Ovary (tissue), 9 donors: ENCODE data around the gene ETNPPL. TPM values are rescaled to one million over a fixed set of nuclear protein-coding genes. Genes with fewer than 3 reads are reported as not detected.
"Not testable (repeated sequence)": the region's sequence is repeated elsewhere in the genome, so short reads cannot be mapped to it uniquely, and the experiment has no call there.

Source experiments
- DNase-seq, 5 donors: peaks; one replicate each; pipeline ENCODE4 v3.0.0-alpha.2; 2019 to 2020
- H3K27ac ChIP-seq, 2 donors: fragments of 200-600 bp; one replicate each; pipeline versions ENCODE4 v1.5.1 to v1.8.0; 2019 to 2022
- H3K27me3 ChIP-seq: fragments of 200-600 bp; one replicate; pipeline ENCODE4 v1.8.0; 2022
- H3K36me3 ChIP-seq: fragments of 200-600 bp; sonication (generic); one replicate; pipeline ENCODE4 v1.5.1; 2019
- H3K4me1 ChIP-seq: one replicate; pipeline ENCODE4 v1.8.1; 2013; ENCODE audit warnings: mild to moderate bottlenecking, moderate library complexity; ENCODE audit not compliant: insufficient read depth
- H3K4me3 ChIP-seq: fragments of 200-600 bp; sonication (generic); one replicate; pipeline ENCODE4 v1.5.1; 2017
- H3K9me3 ChIP-seq, 2 donors: fragments of 200-600 bp in 1 of 2; sonication (generic) in 1 of 2; one replicate each; pipeline versions ENCODE4 v1.5.1 to v1.8.1; 2013 to 2019; ENCODE audit warnings: mild to moderate bottlenecking in 1 of 2, moderate library complexity in 1 of 2
- EP300 ChIP-seq: sonication (generic); formaldehyde crosslinking; IDR thresholded peaks from one replicate; pipeline ENCODE4 v1.6.1; 2017; ENCODE audit warnings: antibody characterized with exemption
- POLR2A ChIP-seq: fragments of 450-650 bp; IDR thresholded peaks from one replicate; pipeline ENCODE4 v1.6.1; 2017; ENCODE audit warnings: antibody characterized with exemption, mild to moderate bottlenecking, moderate library complexity
- WGBS, 3 donors: extraction: QIAGEN DNeasy Blood & Tissue Kit in 1 of 3; methylation state at CpG; one replicate each; pipeline versions ENCODE4 v1.1.5 to v1.1.7; 2013 to 2017; 5-methylcytosine and 5-hydroxymethylcytosine counted together
- intact Hi-C, 4 donors: fragments of 100-400 bp; cut with DNase I; formaldehyde crosslinking; loops; one replicate each; pipeline versions ENCODE4 v1.11.0 to v1.15.1; 2022 to 2023
- polyA plus RNA-seq, 2 donors: library from polyadenylated mRNA; stranded (reverse); fragments of 200-250 nt in 1 of 2; fragments of 350-450 nt in 1 of 2; fragmentation: Illumina TruSeq in 1 of 2; extraction: RNeasy Lipid Tissue Mini Kit (QIAGEN cat#74804) in 1 of 2; gene quantifications; one replicate each; pipeline ENCODE4 v1.2.3, GENCODE V29; 2013 to 2014
- total RNA-seq, 7 donors: library from RNA; depleted of rRNA in 2 of 7; stranded (reverse); fragments of >200 nt in 2 of 7; fragmentation: NEBNext Ultra II Directional in 3 of 7; extraction: Animal tissue kit (Norgen Biotek cat#: 25700) in 3 of 7; gene quantifications; one replicate each; pipeline versions ENCODE4 v1.1.0 to v1.2.4, GENCODE V29; 2016 to 2023
- TF ChIP-seq, protein P1 (sequence below), 3 donors: fragments of 450-650 bp in 2 of 3; fragments of 200-600 bp in 1 of 3; IDR thresholded peaks; one replicate each; pipeline versions ENCODE4 v1.5.1 to v1.8.0; 2016 to 2022; ENCODE audit warnings: antibody characterized with exemption in 3 of 3, mild to moderate bottlenecking in 1 of 3
- donor health status: DM: no; HTN: no; CAD: no; lungs with moderate emphysema.
- donor health status: DM: no; HTN: no; CAD: no.
- donor health status: Bipolar disorder and iron deficiency.
- donor health status: DM: yes; HTN: yes; CAD: no.
- donor health status: DM: no; HTN: no; CAD: no.
- donor health status: DM: yes; HTN: yes; CAD: no.

ETNPPL gene
- total and polyA plus RNA-seq, 9 donors: 0.05 to 2.3 (median 0.31) TPM; not detected in 3

DNA sequence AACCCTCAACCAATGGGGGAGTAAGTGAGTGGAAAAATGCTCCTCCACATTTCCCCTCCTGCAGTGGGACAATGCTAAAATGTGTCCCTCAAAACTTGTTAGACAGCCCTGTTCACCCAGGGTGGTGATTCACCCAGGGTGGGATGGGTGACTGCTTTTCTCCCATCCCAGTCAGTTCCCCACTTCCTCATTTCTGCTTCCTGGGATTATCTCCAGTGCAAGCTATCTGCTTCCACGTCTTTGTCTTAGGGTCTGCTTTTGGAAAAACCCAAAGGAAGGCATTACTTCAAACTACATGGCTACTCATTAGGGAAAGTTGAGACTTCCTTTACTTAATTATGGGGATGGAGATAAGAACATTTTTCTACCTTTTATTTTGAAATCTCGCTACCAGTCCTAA is 45.5 kb downstream of the ETNPPL start:
- no peaks in the 10 kb centered on the region for H3K9me3 ChIP-seq
- no peak overlapping the region for H3K27ac ChIP-seq
- WGBS, 3 donors: 74 to 76% (median 76%) methylated on average over 2 of the region's 2 CpGs
- no peaks in the 10 kb centered on the region for H3K4me1 ChIP-seq
- no peak for DNase-seq
- H3K27me3 ChIP-seq: no peaks in the 10 kb centered on the region
- intact Hi-C loops: no loop called here
- no peak overlapping the region for H3K4me3 ChIP-seq
- TF ChIP-seq POLR2A (no peak), EP300 (no peak)
- TF ChIP-seq, protein P1, sequence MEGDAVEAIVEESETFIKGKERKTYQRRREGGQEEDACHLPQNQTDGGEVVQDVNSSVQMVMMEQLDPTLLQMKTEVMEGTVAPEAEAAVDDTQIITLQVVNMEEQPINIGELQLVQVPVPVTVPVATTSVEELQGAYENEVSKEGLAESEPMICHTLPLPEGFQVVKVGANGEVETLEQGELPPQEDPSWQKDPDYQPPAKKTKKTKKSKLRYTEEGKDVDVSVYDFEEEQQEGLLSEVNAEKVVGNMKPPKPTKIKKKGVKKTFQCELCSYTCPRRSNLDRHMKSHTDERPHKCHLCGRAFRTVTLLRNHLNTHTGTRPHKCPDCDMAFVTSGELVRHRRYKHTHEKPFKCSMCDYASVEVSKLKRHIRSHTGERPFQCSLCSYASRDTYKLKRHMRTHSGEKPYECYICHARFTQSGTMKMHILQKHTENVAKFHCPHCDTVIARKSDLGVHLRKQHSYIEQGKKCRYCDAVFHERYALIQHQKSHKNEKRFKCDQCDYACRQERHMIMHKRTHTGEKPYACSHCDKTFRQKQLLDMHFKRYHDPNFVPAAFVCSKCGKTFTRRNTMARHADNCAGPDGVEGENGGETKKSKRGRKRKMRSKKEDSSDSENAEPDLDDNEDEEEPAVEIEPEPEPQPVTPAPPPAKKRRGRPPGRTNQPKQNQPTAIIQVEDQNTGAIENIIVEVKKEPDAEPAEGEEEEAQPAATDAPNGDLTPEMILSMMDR (IDR thresholded peaks at IDR 0.05): no peak
- H3K36me3 ChIP-seq: no peaks in the 10 kb centered on the region

DNA sequence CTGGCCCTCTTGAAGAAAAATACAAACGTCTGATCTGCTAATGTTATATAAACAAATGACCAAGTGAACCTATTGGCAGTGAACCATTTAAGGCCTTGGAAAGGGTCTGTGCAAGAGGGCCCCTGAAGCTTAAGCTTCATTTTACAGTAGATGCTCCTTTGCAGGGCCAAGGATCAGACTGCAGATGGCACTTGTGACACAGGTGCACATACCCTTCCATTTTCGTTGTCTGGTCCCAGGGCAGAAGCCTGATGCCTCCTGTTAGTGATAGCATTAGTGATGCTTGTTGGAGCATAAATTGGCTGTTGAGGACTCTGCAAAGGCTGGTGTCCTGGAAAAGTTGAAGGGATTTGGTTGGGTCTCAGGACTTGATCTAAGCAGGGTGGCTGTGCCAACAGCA is 46.5 kb downstream of the ETNPPL start:
- Histone ChIP-seq H3K27me3 (no peaks in the 10 kb centered on the region), H3K9me3 (no peaks in the 10 kb centered on the region), H3K27ac (no peak overlapping the region), H3K36me3 (no peaks in the 10 kb centered on the region), H3K4me3 (no peak overlapping the region), H3K4me1 (no peaks in the 10 kb centered on the region)
- intact Hi-C loops: no loop called here
- no peak for TF ChIP-seq EP300
- TF ChIP-seq POLR2A: no peak
- TF ChIP-seq, protein P1 (IDR thresholded peaks at IDR 0.05): no peak
- 47 to 59% (median 48%) methylated on average over 2 of the region's 2 CpGs for WGBS, 3 donors
- no peak for DNase-seq

DNA sequence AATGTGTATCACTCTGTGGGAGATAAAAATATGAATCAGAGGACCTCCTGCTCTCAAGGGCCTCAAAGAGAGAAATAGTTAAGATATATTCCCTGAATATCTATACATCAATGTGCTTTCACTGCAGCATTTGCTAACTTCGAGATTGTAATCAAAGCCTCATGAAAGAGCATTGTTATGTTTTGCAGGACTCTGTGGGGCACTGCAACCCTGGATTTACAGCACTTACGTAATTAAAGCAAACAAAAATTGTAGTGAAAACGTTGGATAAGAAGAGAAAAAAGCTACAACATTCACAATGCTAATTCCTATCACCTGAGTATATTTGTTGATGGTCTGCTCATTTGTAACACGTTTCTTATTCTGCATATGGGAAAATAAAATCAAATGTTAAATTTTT is 48.0 kb downstream of the ETNPPL start:
- no peak overlapping the region for H3K4me3 ChIP-seq
- no peaks in the 10 kb centered on the region for H3K36me3 ChIP-seq
- intact Hi-C loops: no loop called here
- H3K27me3 ChIP-seq: no peaks in the 10 kb centered on the region
- H3K27ac ChIP-seq: no peak overlapping the region
- no peaks in the 10 kb centered on the region for H3K4me1 ChIP-seq
- TF ChIP-seq, protein P1 (IDR thresholded peaks at IDR 0.05): no peak
- TF ChIP-seq POLR2A: no peak
- TF ChIP-seq EP300: no peak
- 38 to 53% (median 47%) methylated on average over 4 of the region's 4 CpGs for WGBS, 3 donors
- H3K9me3 ChIP-seq: no peaks in the 10 kb centered on the region
- no peak for DNase-seq

DNA sequence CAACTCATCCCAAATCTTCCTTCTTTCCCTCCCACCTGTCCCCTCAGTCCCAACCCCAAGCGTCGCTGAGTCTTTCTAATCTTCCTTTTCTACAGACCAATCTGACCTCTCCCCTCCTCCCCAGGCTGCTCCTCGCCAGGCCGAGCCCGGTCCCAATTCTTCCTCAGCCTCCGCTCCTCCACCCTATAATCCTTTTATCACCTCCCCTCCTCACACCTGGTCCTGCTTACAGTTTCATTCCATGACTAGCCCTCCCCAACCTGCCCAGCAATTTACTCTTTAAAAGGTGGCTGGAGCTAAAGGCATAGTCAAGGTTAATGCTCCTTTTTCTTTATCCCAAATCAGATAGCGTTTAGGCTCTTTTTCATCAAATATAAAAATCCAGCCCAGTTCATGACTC is 52.3 kb downstream of the ETNPPL start:
- H3K36me3 ChIP-seq, H3K27ac ChIP-seq, H3K4me1 ChIP-seq, H3K27me3 ChIP-seq, DNase-seq, H3K4me3 ChIP-seq, intact Hi-C loops, H3K9me3 ChIP-seq: not testable (repeated sequence)
- WGBS, 3 donors: 48 to 71% (median 61%) methylated on average over 7 of the region's 7 CpGs

DNA sequence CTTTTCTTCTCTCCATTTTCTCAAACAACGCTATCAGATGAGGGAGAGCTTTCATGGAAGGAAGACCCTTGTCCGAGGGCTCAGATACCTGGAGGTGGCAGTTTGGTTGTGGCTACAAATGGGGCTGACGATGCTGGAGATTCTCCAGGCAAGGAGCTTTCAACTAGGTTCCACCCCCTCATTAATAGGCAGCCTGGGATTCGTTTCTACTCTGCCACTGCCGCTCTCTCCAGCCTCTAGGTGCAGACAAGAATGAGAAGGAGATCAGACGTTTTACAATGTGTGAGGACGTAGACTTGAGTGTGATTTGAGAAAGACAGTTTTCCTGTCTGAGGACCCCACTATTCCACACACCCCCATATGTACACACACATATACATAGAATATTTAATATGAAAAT is 53.1 kb downstream of the ETNPPL start:
- intact Hi-C loops: no loop called here
- Histone ChIP-seq H3K4me3 (no peak overlapping the region), H3K27ac (no peak overlapping the region), H3K9me3 (no peaks in the 10 kb centered on the region), H3K4me1 (no peaks in the 10 kb centered on the region), H3K27me3 (no peaks in the 10 kb centered on the region), H3K36me3 (no peaks in the 10 kb centered on the region)
- DNase-seq: no peak
- TF ChIP-seq EP300 (no peak), POLR2A (no peak)
- TF ChIP-seq, protein P1 (IDR thresholded peaks at IDR 0.05): no peak
- 61 to 76% (median 67%) methylated on average over 7 of the region's 7 CpGs for WGBS, 3 donors
